SK-N-SH treated with all-trans-retinoic acid at 6 μM for 48 hours (cell line): ENCODE measurements around the gene DDX3X.

Experiments used
- BACH2 ChIP-seq: fragments of 250-450 bp; sonication (Bioruptor Pico); IDR thresholded peaks from 2 replicates; pipeline ENCODE4 v1.9.0; 2021; ENCODE audit warnings: mild to moderate bottlenecking, borderline replicate concordance
- CSDC2 ChIP-seq: fragments of 250-450 bp; sonication (Bioruptor Pico); IDR thresholded peaks from 2 replicates; pipeline ENCODE4 v1.5.0; 2020; ENCODE audit warnings: mild to moderate bottlenecking, moderate library complexity
- ESRRG ChIP-seq: fragments of 250-450 bp; sonication (Bioruptor Pico); IDR thresholded peaks from 2 replicates; pipeline ENCODE4 v1.6.1; 2021; ENCODE audit warnings: mild to moderate bottlenecking
- GLIS3 ChIP-seq: fragments of 250-450 bp; sonication (Bioruptor Pico); IDR thresholded peaks from 2 replicates; pipeline ENCODE4 v1.5.0; 2020; ENCODE audit warnings: mild to moderate bottlenecking, moderate library complexity
- OSR1 ChIP-seq: fragments of 250-450 bp; sonication (Bioruptor Pico); IDR thresholded peaks from 2 replicates; pipeline ENCODE4 v1.8.0; 2022; ENCODE audit warnings: moderate library complexity, mild to moderate bottlenecking, inconsistent platforms
- RARB ChIP-seq: fragments of 250-450 bp; sonication (Bioruptor Pico); IDR thresholded peaks from 2 replicates; pipeline ENCODE4 v1.8.0; 2021; ENCODE audit warnings: mild to moderate bottlenecking, moderate library complexity
- SNAI2 ChIP-seq: fragments of 250-450 bp; sonication (Bioruptor Pico); IDR thresholded peaks from 2 replicates; pipeline ENCODE4 v1.5.0; 2020; ENCODE audit warnings: mild to moderate bottlenecking, moderate library complexity
- ZFP30 ChIP-seq: fragments of 450-650 bp; formaldehyde crosslinking; IDR thresholded peaks from 2 replicates; pipeline ENCODE4 v1.5.0; 2022; ENCODE audit warnings: mild to moderate bottlenecking, moderate library complexity
- ZNF565 ChIP-seq: fragments of 450-650 bp; formaldehyde crosslinking; conservative IDR thresholded peaks from 2 replicates; pipeline ENCODE4 v1.5.0; 2020; ENCODE audit warnings: low read depth, mild to moderate bottlenecking, moderate library complexity
- TF ChIP-seq, protein P1 (sequence below): fragments of 250-450 bp; sonication (Bioruptor Pico); IDR thresholded peaks from 2 replicates; pipeline ENCODE4 v1.8.0; 2020; ENCODE audit warnings: mild to moderate bottlenecking, moderate library complexity, borderline replicate concordance

DNA sequence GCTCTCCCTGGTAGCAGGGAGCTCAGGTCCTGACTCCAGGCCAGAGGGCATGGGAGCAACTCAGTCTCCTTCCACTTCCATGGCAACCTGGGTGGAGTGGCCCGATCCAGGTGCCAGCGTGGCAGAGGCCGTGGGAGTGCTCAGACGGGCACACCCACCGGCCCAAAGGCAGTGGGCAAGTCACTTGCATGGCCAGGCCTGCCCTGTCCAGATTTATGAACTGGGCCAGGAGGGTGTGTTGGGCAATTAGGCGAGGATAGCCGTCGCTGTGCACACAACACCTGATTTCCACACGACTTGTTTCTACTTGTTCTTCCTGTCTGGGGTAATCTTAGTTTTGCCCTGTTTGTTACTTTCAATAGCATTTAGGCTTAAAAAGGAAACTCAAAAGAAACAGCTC lies 57.6 kb downstream of the DDX3X start:
- TF ChIP-seq CSDC2 (CRISPR knock-in tag) (no peak), ZFP30 (CRISPR knock-in tag) (no peak), RARB (CRISPR knock-in tag) (no peak), GLIS3 (no peak), OSR1 (CRISPR knock-in tag) (no peak), ZNF565 (CRISPR knock-in tag) (no peak), ESRRG (CRISPR knock-in tag) (no peak), SNAI2 (CRISPR knock-in tag) (no peak), BACH2 (no peak)
- TF ChIP-seq, protein P1, sequence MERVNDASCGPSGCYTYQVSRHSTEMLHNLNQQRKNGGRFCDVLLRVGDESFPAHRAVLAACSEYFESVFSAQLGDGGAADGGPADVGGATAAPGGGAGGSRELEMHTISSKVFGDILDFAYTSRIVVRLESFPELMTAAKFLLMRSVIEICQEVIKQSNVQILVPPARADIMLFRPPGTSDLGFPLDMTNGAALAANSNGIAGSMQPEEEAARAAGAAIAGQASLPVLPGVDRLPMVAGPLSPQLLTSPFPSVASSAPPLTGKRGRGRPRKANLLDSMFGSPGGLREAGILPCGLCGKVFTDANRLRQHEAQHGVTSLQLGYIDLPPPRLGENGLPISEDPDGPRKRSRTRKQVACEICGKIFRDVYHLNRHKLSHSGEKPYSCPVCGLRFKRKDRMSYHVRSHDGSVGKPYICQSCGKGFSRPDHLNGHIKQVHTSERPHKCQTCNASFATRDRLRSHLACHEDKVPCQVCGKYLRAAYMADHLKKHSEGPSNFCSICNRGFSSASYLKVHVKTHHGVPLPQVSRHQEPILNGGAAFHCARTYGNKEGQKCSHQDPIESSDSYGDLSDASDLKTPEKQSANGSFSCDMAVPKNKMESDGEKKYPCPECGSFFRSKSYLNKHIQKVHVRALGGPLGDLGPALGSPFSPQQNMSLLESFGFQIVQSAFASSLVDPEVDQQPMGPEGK: no peak
